ENCODE data around the gene SMTN.
"Not testable (repeated sequence)": the region's sequence is repeated elsewhere in the genome, so short reads cannot be mapped to it uniquely, and the experiment has no call there.

Gene SMTN

GRCh38 chr22:31107894-31108218, 26.7 kb downstream of the SMTN start:
- TF ChIP-seq CTCF (IDR thresholded peaks at IDR 0.05), result no peak
- peak overlapping the region; percentile 97 for H3K4me3 ChIP-seq
- H3K27ac ChIP-seq, result peak overlapping the region; percentile 59 to 87
- no peak for DNase-seq (ENCODE audit: low spot score)

- not testable (repeated sequence) for H3K4me3 ChIP-seq; DNase-seq (ENCODE audit: low spot score); H3K27ac ChIP-seq
Observed at GRCh38 chr22:31112547-31113091, 31.5 kb downstream of the SMTN start.

- no peak overlapping the region for H3K4me3 ChIP-seq
- no peak overlapping the region for H3K27ac ChIP-seq
- TF ChIP-seq CTCF (IDR thresholded peaks at IDR 0.05), result no peak
- no peak for DNase-seq (ENCODE audit: low spot score)
Observed at GRCh38 chr22:31118046-31118820, 37.1 kb downstream of the SMTN start.

- H3K27ac ChIP-seq, result no peak overlapping the region
- DNase-seq (ENCODE audit: low spot score), result no peak
- TF ChIP-seq CTCF (IDR thresholded peaks at IDR 0.05), result no peak
- H3K4me3 ChIP-seq, result no peak overlapping the region
Observed at GRCh38 chr22:31119026-31119717, 38.1 kb downstream of the SMTN start.

- Histone ChIP-seq H3K4me3 (no peak overlapping the region), H3K27ac (no peak overlapping the region)
- no peak for TF ChIP-seq CTCF (IDR thresholded peaks at IDR 0.05)
- no peak for DNase-seq (ENCODE audit: low spot score)
Observed at GRCh38 chr22:31120230-31120629, 39.1 kb downstream of the SMTN start.

GRCh38 chr22:31120642-31121041, 39.5 kb downstream of the SMTN start:
- no peak overlapping the region for H3K4me3 ChIP-seq
- no peak for DNase-seq (ENCODE audit: low spot score)
- no peak overlapping the region for H3K27ac ChIP-seq
- no peak for TF ChIP-seq CTCF (IDR thresholded peaks at IDR 0.05)

- Histone ChIP-seq H3K27ac (no peak overlapping the region), H3K4me3 (no peak overlapping the region)
- no peak for TF ChIP-seq CTCF (IDR thresholded peaks at IDR 0.05)
- no peak for DNase-seq (ENCODE audit: low spot score)
Observed at GRCh38 chr22:31121403-31121802, 40.3 kb downstream of the SMTN start.
